RWPE2 (cell line): ENCODE data around the gene NANOGP8.

Experiments
- ATAC-seq: fragments of 200-7000 bp; cut with Tn5 transposase; 3 replicates; pipeline ENCODE4 v1.9.1; 2021; ENCODE audit warnings: low read depth
- DNase-seq: peaks from one replicate; pipeline ENCODE4 v3.0.0-alpha.2; 2020; ENCODE audit warnings: low spot score
- H3K27ac ChIP-seq: fragments of 450-650 bp; 2 replicates; pipeline ENCODE4 v1.5.1; 2017; ENCODE audit warnings: mild to moderate bottlenecking; ENCODE audit not compliant: poor library complexity, severe bottlenecking
- H3K27me3 ChIP-seq: fragments of 250-450 bp; sonication (Bioruptor Pico); 2 replicates; pipeline ENCODE4 v1.5.1; 2021; ENCODE audit warnings: mild to moderate bottlenecking, moderate library complexity; ENCODE audit not compliant: insufficient read depth, poor library complexity, severe bottlenecking
- H3K36me3 ChIP-seq: fragments of 250-450 bp; sonication (Bioruptor Pico); 2 replicates; pipeline ENCODE4 v1.5.1; 2020; ENCODE audit warnings: low read depth, mild to moderate bottlenecking, moderate library complexity
- H3K4me1 ChIP-seq: fragments of 250-450 bp; sonication (Bioruptor Pico); 2 replicates; pipeline ENCODE4 v1.5.1; 2021; ENCODE audit warnings: mild to moderate bottlenecking, moderate library complexity; ENCODE audit not compliant: insufficient read depth, poor library complexity, severe bottlenecking
- H3K4me3 ChIP-seq: fragments of 250-450 bp; sonication (Bioruptor Pico); 2 replicates; pipeline ENCODE4 v1.5.1; 2021; ENCODE audit warnings: mild to moderate bottlenecking, moderate library complexity; ENCODE audit not compliant: severe bottlenecking
- H3K9me3 ChIP-seq: fragments of 250-450 bp; sonication (Bioruptor Pico); 2 replicates; pipeline ENCODE4 v1.5.1; 2021; ENCODE audit warnings: mild to moderate bottlenecking, moderate library complexity; ENCODE audit not compliant: severe bottlenecking
- TF ChIP-seq, protein P1 (sequence below): fragments of 450-650 bp; IDR thresholded peaks from one replicate; pipeline ENCODE4 v1.5.1; 2017; ENCODE audit warnings: mild to moderate bottlenecking, moderate library complexity; ENCODE audit not compliant: poor library complexity, severe bottlenecking

The NANOGP8 gene

DNA sequence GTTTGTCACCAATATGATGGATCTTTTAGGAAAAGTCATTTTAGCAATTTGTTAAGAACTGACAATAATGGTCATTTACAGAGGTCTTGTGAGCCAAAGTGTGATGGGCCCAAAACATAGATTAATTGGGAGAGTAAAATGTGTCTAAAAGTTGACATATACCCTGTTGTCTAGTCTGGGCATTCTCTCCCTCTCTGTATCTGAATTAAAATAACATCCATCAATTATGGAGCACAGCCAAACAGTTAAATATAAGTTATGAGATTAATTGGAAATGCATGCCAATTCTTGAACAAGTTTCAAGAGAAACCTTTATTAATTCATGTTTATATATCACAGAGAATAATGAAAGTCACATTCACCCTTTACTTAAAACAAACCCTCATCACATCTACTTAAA lies 13.6 kb upstream of the NANOGP8 start:
- TF ChIP-seq, protein P1, sequence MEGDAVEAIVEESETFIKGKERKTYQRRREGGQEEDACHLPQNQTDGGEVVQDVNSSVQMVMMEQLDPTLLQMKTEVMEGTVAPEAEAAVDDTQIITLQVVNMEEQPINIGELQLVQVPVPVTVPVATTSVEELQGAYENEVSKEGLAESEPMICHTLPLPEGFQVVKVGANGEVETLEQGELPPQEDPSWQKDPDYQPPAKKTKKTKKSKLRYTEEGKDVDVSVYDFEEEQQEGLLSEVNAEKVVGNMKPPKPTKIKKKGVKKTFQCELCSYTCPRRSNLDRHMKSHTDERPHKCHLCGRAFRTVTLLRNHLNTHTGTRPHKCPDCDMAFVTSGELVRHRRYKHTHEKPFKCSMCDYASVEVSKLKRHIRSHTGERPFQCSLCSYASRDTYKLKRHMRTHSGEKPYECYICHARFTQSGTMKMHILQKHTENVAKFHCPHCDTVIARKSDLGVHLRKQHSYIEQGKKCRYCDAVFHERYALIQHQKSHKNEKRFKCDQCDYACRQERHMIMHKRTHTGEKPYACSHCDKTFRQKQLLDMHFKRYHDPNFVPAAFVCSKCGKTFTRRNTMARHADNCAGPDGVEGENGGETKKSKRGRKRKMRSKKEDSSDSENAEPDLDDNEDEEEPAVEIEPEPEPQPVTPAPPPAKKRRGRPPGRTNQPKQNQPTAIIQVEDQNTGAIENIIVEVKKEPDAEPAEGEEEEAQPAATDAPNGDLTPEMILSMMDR = no peak
- Histone ChIP-seq H3K27ac (no peak overlapping the region), H3K4me3 (no peak overlapping the region), H3K4me1 (no peaks in the 10 kb centered on the region), H3K27me3 (no peaks in the 10 kb centered on the region), H3K9me3 (no peaks in the 10 kb centered on the region), H3K36me3 (no peaks in the 10 kb centered on the region)
- no peak for ATAC-seq
- no peak for DNase-seq

DNA sequence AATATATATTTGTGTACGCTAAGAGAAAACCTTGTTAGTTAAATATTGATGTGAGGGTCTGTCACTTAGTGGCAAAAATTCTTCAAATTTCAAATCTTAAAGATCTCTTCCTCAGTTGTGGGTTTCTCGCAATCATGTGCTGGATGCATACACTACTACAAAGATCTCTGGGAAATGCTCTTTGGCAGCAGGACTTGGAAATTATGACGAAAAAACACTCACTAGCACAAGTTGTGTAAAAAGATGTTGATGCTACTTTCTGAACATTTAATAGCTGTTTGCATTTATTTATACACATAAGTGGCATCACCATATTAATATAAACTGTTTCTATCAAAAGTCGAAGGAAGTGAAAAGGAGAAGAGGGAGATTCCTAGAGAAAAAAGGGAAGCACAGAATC lies 10.8 kb upstream of the NANOGP8 start:
- DNase-seq (no peak), ATAC-seq (no peak)
- TF ChIP-seq, protein P1 = no peak
- no peaks in the 10 kb centered on the region for H3K27me3 ChIP-seq
- no peak overlapping the region for H3K4me3 ChIP-seq
- H3K9me3 ChIP-seq = no peaks in the 10 kb centered on the region
- no peak overlapping the region for H3K27ac ChIP-seq
- H3K36me3 ChIP-seq = no peaks in the 10 kb centered on the region
- H3K4me1 ChIP-seq = no peaks in the 10 kb centered on the region

DNA sequence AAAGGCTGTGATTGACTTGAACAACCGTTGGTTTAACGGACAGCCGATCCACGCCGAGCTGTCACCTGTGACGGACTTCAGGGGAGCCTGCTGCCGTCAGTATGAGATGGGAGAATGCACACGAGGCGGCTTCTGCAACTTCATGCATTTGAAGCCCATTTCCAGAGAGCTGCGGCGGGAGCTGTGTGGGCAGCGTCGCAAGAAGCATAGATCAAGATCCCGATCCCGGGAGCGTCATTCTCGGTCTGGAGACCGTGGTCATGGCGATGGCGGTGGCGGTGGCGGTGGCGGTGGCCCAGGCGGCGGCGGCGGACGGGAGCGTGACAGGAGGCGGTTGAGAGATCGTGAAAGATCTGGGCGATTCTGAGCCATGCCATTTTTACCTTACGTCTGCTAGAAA lies 7.8 kb upstream of the NANOGP8 start:
- no peaks in the 10 kb centered on the region for H3K9me3 ChIP-seq
- no peak for DNase-seq
- ATAC-seq = no peak

DNA sequence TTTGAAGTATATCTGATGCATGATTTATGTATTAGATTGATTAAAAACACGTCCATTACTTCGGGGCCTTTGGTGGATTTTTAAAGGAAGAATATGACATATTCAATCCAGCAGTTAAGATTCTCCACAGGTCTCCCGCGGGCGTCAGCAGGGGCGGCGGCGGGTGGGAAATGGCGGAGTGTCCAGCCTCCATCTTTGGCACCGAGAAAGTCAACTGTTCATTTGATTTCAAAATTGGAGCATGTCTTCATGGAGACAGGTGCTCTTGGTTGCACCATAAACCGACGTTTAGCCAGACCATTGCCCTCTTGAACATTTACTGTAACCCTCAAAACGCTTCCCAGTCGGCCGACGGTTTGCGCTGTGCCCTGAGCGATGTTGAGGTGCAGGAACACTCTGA lies 7.2 kb upstream of the NANOGP8 start:
- ATAC-seq = no peak
- H3K4me3 ChIP-seq = no peak overlapping the region
- no peaks in the 10 kb centered on the region for H3K36me3 ChIP-seq
- H3K4me1 ChIP-seq = no peaks in the 10 kb centered on the region
- H3K9me3 ChIP-seq = no peaks in the 10 kb centered on the region
- TF ChIP-seq, protein P1 = no peak
- no peak overlapping the region for H3K27ac ChIP-seq
- no peaks in the 10 kb centered on the region for H3K27me3 ChIP-seq
- no peak for DNase-seq

More for the DNA sequence above, 7.8 kb upstream of the NANOGP8 start:
- TF ChIP-seq, protein P1 = no peak
- Histone ChIP-seq H3K27ac (no peak overlapping the region), H3K27me3 (no peaks in the 10 kb centered on the region), H3K4me1 (no peaks in the 10 kb centered on the region), H3K4me3 (no peak overlapping the region), H3K36me3 (no peaks in the 10 kb centered on the region)

DNA sequence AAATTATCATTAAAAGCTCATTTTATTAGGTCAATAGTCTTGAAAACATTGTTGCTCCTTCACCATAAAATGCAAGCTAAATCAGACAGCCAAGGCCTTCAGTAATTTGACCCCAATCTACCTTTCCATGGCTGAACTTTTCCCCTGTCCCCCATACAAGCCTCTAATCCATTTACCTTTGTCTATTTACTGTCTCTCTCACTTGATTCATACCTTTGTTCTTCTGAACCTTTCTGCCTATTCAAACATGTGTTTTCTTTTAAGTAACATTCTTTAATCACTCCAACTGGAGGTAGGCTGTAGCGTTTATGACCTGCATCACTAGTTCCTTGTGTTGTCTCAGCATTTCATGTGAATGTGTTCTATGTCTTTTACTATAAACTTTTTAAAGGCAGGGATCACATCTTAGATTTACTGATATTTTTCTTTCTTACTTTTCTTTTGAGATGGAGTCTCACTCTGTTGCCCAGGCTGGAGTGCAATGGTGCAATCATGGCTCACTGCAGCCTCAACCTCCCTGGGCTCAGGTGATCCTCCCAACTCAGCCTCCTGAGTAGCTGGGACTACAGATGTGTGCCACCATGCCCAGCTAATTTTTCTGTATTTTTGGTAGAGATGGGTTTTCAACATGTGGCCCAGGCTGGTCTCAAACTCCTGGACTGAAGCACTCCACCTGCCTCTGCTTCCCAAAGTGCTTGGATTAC lies 5.2 kb upstream of the NANOGP8 start:
- no peak overlapping the region for H3K27ac ChIP-seq
- TF ChIP-seq, protein P1 = no peak
- ATAC-seq = no peak

More for the DNA sequence above, 5.2 kb upstream of the NANOGP8 start:
- H3K36me3 ChIP-seq = no peaks in the 10 kb centered on the region
- no peaks in the 10 kb centered on the region for H3K4me1 ChIP-seq
- no peak overlapping the region for H3K4me3 ChIP-seq
- H3K27me3 ChIP-seq = no peaks in the 10 kb centered on the region
- no peak for DNase-seq
- no peaks in the 10 kb centered on the region for H3K9me3 ChIP-seq
